ENCODE results near the gene PDE8B.

PDE8B gene, protein sequence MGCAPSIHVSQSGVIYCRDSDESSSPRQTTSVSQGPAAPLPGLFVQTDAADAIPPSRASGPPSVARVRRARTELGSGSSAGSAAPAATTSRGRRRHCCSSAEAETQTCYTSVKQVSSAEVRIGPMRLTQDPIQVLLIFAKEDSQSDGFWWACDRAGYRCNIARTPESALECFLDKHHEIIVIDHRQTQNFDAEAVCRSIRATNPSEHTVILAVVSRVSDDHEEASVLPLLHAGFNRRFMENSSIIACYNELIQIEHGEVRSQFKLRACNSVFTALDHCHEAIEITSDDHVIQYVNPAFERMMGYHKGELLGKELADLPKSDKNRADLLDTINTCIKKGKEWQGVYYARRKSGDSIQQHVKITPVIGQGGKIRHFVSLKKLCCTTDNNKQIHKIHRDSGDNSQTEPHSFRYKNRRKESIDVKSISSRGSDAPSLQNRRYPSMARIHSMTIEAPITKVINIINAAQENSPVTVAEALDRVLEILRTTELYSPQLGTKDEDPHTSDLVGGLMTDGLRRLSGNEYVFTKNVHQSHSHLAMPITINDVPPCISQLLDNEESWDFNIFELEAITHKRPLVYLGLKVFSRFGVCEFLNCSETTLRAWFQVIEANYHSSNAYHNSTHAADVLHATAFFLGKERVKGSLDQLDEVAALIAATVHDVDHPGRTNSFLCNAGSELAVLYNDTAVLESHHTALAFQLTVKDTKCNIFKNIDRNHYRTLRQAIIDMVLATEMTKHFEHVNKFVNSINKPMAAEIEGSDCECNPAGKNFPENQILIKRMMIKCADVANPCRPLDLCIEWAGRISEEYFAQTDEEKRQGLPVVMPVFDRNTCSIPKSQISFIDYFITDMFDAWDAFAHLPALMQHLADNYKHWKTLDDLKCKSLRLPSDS

DNA sequence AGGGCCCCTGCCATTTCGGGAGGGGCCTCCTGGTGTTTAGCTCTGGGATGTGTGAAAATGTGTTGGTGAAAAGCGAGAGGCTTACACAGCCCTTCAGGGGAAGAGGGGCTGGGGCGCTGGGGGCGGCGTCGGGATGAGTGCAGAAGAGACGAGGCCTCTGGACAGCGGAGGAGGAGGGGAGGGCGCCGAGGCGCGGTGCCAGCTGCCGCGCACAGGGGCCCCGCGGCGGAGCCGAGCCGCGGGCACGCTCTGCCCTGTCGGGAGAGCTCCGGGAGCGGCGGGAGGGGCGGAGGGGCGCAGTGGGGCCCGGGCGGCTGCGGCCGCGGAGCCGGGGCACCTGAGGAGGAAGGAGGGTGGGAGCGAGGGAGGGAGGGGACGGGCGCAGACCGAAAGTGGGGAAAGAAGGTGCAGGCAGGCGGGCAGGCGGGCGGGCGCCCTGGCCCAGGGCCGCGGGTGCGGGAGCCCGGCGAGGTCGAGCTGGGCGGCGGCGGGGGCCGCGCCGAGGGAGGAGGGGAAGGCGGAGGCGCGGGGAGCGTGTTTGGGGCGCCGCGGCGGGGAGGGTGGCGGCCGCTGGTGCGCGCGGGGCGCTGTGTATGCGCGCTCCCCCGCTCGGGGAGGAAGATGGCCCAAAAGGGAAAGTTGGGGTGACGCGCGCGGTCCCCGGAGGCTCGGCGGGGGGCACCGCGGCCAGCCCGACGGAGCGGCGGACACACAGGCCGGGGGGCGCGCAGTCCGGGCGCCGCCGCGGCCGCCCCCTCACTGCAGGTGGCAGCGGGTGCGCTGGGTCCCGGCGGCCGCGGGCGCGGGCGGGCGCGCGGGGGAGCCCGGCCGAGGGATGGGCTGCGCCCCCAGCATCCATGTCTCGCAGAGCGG, at the start of gene PDE8B:
TSS of gene PDE8B (plus strand) at position 590 of the 873 bp plus-strand sequence. CDS start at position 836, 246 bp downstream.
- peak within 1 kb of the TSS; percentile 26 for H3K4me3 ChIP-seq (ENCODE audit: low read length)

DNA sequence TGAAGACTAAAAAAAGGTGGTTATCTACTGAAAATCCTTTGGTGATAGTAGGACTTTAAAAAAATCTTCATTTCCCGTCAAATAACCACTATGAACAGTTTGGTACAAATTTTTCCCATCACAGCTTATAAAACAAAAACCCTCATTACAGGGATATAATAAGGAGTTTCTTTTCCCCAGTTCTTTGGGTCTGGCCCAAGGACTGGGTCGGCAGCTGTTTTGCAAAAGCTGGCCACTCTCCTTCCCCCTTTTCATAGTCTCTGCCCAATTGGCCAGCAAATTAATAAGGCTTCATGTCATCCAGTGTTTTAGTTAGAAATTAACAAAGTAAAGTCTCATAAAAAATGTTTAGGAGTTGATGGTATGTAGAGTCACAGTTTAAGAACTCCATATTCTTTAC, 47.0 kb upstream of the PDE8B start:
- H3K4me3 ChIP-seq (ENCODE audit: low read length): no peak overlapping the region
- no peak for DNase-seq (ENCODE audit: low read depth)
- TF ChIP-seq, protein P1, sequence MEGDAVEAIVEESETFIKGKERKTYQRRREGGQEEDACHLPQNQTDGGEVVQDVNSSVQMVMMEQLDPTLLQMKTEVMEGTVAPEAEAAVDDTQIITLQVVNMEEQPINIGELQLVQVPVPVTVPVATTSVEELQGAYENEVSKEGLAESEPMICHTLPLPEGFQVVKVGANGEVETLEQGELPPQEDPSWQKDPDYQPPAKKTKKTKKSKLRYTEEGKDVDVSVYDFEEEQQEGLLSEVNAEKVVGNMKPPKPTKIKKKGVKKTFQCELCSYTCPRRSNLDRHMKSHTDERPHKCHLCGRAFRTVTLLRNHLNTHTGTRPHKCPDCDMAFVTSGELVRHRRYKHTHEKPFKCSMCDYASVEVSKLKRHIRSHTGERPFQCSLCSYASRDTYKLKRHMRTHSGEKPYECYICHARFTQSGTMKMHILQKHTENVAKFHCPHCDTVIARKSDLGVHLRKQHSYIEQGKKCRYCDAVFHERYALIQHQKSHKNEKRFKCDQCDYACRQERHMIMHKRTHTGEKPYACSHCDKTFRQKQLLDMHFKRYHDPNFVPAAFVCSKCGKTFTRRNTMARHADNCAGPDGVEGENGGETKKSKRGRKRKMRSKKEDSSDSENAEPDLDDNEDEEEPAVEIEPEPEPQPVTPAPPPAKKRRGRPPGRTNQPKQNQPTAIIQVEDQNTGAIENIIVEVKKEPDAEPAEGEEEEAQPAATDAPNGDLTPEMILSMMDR (conservative IDR thresholded peaks at IDR 0.05; ENCODE audit: low read depth, low read length): no peak

More for the DNA sequence above, at the start of gene PDE8B:
- TF ChIP-seq, protein P1 (conservative IDR thresholded peaks at IDR 0.05; ENCODE audit: low read depth, low read length): no peak
- no peak for DNase-seq (ENCODE audit: low read depth)

DNA sequence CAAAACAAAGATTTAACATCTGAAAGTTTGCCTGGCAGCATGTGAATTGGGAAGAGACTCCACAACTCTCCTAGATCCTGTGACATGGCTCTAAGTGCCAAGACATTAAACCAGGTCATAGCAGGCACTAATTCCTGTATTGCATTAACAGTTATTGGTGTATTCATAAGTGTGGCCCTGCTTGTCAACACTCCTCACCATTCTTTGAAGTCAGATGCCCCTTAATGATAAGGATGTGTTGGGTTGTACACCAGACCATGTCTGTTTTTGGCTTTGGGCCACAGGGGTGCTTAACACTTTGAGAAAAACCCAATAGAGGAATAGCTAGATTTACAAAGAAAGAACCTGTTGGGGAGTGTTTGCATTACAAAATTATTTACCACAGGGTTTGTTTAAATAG, 43.4 kb upstream of the PDE8B start:
- no peak for DNase-seq (ENCODE audit: low read depth)

DNA sequence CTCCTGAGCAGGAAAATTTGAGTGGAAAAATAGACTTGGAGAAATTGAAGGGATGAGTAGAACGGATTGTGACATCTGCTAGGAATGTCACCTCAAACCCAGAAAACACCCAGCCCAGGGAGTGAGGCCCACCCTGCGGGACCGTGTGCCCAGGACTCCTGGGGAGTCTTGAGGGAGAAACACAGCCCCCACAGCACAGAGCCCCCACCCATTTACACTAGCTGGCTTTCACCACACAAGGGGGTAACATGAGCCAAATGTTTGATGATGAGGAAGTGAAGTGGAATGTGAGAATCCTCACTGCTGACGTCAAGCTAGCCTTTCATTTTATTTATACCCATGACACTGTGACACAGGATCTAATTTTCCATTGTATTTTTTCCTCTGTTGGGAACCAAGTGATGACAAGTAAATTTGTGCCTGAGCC, 42.8 kb upstream of the PDE8B start:
- peak; percentile 76 for DNase-seq (ENCODE audit: low read depth)
- TF ChIP-seq, protein P1 (conservative IDR thresholded peaks at IDR 0.05; ENCODE audit: low read depth, low read length): no peak
- H3K4me3 ChIP-seq (ENCODE audit: low read length): no peak overlapping the region

More for the DNA sequence above, 43.4 kb upstream of the PDE8B start:
- TF ChIP-seq, protein P1 (conservative IDR thresholded peaks at IDR 0.05; ENCODE audit: low read depth, low read length): no peak
- no peak overlapping the region for H3K4me3 ChIP-seq (ENCODE audit: low read length)

DNA sequence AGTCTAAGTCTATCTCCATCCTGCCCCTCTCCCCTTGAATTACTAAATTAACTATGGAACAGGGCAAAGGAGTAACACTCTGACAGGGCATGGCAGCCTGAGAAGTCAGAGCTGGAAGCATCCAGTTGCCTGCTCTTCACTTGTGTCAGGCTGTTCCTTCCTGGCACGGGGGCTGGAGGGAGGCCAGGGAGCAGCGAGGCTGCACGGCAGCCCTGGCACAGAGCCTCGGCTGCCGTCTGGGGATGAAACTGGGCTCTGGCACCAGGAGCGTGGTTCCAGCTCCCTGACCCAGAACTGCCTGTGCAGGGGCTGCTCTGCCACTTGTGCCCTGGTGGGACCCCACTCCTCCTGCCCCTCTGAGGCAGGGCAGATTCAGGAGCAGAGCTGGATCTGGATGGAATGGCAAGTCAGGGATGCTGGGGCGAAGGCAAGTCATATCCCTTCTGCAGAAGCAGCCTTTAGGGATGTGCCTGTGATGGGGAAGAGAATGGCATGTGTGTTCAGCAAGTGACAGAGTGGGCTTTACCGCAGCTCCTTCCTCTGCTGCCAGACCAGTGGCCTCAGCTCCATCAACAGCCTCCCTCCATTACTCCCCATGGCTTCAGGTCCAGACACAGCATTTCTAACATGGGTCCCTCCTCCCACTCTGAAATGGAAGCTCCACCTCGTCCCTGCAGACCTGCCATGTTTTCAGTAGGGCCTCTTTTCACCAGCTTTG, 42.2 kb upstream of the PDE8B start:
- TF ChIP-seq, protein P1 (conservative IDR thresholded peaks at IDR 0.05; ENCODE audit: low read depth, low read length): no peak
- no peak overlapping the region for H3K4me3 ChIP-seq (ENCODE audit: low read length)
- no peak for DNase-seq (ENCODE audit: low read depth)

DNA sequence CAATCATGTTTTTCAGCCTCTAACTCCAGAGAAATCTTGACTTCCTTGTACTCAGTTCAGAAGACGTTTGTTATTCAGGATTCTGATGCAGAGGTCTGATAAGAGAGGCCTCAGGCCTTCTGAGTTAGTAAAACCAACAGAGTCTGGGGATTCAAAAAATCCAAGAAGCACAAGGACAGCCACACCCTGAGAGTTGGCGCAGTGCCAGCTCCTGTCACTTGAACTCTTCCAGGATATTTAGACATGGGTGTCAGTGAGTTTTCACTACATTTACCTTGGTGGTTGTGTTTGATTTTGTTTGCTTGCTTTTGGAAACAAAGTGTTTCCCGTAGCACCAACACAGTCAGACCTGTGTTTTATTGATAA, 41.6 kb upstream of the PDE8B start:
- DNase-seq (ENCODE audit: low read depth): no peak
- H3K4me3 ChIP-seq (ENCODE audit: low read length): no peak overlapping the region
- TF ChIP-seq, protein P1 (conservative IDR thresholded peaks at IDR 0.05; ENCODE audit: low read depth, low read length): no peak
